PFSK-1 (cell line): ENCODE results near the gene ASAH2.

Experiments
- FOXP2 ChIP-seq: optimal IDR thresholded peaks from 2 replicates; pipeline ENCODE3; 2011; ENCODE audit warnings: borderline replicate concordance, control low read depth, inconsistent platforms; ENCODE audit not compliant: insufficient read depth; ENCODE audit errors: extremely low read length, extremely low read depth
- POLR2AphosphoS5 ChIP-seq: IDR thresholded peaks from 2 replicates; pipeline ENCODE4 v1.6.1; 2012; ENCODE audit warnings: low read depth, mild to moderate bottlenecking, control low read depth, low read length, moderate library complexity
- REST ChIP-seq, 2 experiments: IDR thresholded peaks; 2 replicates each; pipeline versions ENCODE4 v1.6.1 to v1.8.0; 2011 to 2012; ENCODE audit warnings: low read depth in 2 of 2, low read length in 2 of 2, control low read depth in 1 of 2, inconsistent platforms in 1 of 2, mild to moderate bottlenecking in 1 of 2, moderate library complexity in 1 of 2; ENCODE audit not compliant: insufficient read depth in 1 of 2
- SIN3A ChIP-seq: IDR thresholded peaks from 2 replicates; pipeline ENCODE4 v1.6.1; 2012; ENCODE audit warnings: mild to moderate bottlenecking, low read length, moderate library complexity, borderline replicate concordance; ENCODE audit not compliant: insufficient read depth
- TAF1 ChIP-seq: IDR thresholded peaks from 2 replicates; pipeline ENCODE4 v1.6.1; 2012; ENCODE audit warnings: low read length, control low read depth, borderline replicate concordance; ENCODE audit not compliant: insufficient read depth

Gene ASAH2

GRCh38 chr10:50272531-50272930 is 21.2 kb upstream of the ASAH2 start:
- TF ChIP-seq POLR2AphosphoS5 (no peak), TAF1 (no peak), FOXP2 (no peak), REST (IDR thresholded peaks at IDR 0.05; ENCODE audit: insufficient read depth in 1 of 2, low read depth in 2 of 2, low read length in 2 of 2) (no peak), SIN3A (no peak)

GRCh38 chr10:50271564-50272250 is 20.4 kb upstream of the ASAH2 start:
- no peak for TF ChIP-seq POLR2AphosphoS5
- TF ChIP-seq TAF1, result no peak
- no peak for TF ChIP-seq FOXP2

- no peak for TF ChIP-seq REST (IDR thresholded peaks at IDR 0.05; ENCODE audit: insufficient read depth in 1 of 2, low read depth in 2 of 2, low read length in 2 of 2)
- TF ChIP-seq SIN3A, result no peak
- TF ChIP-seq FOXP2, result no peak
- TF ChIP-seq TAF1, result no peak
- TF ChIP-seq POLR2AphosphoS5, result no peak
These were observed 9.5 kb upstream of the ASAH2 start for GRCh38 chr10:50260791-50261281.

GRCh38 chr10:50254479-50254878 is 3.2 kb upstream of the ASAH2 start:
- no peak for TF ChIP-seq TAF1
- no peak for TF ChIP-seq FOXP2
- TF ChIP-seq POLR2AphosphoS5, result no peak
- no peak for TF ChIP-seq SIN3A
- no peak for TF ChIP-seq REST (IDR thresholded peaks at IDR 0.05; ENCODE audit: insufficient read depth in 1 of 2, low read depth in 2 of 2, low read length in 2 of 2)

GRCh38 chr10:50250096-50250854 is 1.0 kb downstream of the ASAH2 start:
- no peak for TF ChIP-seq FOXP2
- no peak for TF ChIP-seq REST (IDR thresholded peaks at IDR 0.05; ENCODE audit: insufficient read depth in 1 of 2, low read depth in 2 of 2, low read length in 2 of 2)
- TF ChIP-seq SIN3A, result no peak
- no peak for TF ChIP-seq POLR2AphosphoS5
- TF ChIP-seq TAF1, result no peak
